ENCODE data around the gene CAPN8.

DNA sequence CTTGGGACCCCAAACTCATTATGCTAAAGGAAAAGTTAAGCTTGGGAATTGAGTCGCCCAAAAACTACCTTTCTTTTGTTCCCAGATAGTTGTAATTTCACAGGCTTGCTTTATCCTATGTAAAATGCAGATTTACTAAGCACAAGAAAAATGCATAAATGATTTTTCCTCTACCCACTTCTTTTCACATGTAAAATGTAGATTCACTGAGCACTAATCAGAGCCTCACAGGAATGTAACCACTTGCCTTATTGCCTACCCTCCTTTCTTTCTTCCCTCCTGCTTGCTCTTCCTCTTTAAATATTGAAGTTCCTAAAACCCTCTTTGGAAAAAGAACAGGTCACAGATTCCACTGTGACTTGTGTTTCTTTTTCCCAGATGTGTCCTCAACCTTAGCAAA is 18.3 kb downstream of the CAPN8 start:
- TF ChIP-seq, protein P1, sequence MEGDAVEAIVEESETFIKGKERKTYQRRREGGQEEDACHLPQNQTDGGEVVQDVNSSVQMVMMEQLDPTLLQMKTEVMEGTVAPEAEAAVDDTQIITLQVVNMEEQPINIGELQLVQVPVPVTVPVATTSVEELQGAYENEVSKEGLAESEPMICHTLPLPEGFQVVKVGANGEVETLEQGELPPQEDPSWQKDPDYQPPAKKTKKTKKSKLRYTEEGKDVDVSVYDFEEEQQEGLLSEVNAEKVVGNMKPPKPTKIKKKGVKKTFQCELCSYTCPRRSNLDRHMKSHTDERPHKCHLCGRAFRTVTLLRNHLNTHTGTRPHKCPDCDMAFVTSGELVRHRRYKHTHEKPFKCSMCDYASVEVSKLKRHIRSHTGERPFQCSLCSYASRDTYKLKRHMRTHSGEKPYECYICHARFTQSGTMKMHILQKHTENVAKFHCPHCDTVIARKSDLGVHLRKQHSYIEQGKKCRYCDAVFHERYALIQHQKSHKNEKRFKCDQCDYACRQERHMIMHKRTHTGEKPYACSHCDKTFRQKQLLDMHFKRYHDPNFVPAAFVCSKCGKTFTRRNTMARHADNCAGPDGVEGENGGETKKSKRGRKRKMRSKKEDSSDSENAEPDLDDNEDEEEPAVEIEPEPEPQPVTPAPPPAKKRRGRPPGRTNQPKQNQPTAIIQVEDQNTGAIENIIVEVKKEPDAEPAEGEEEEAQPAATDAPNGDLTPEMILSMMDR (IDR thresholded peaks at IDR 0.05 in 8 of 11, conservative IDR thresholded peaks at IDR 0.05 in 3 of 11), result no peak
- TF ChIP-seq POLR2A (IDR thresholded peaks at IDR 0.05), result no peak
- TF ChIP-seq POLR2AphosphoS5 (IDR thresholded peaks at IDR 0.05), result no peak

All from spleen (tissue), 7 donors.